Epithelial cell of proximal tubule (primary cell): ENCODE measurements around the gene LPAR5. TPM values are rescaled to one million over a fixed set of nuclear protein-coding genes. Genes with fewer than 3 reads are reported as not detected.

Source experiments
- DNase-seq: peaks from one replicate; pipeline ENCODE4 v3.0.0-alpha.2; 2011; ENCODE audit warnings: low read depth
- H3K4me3 ChIP-seq: 2 replicates; pipeline ENCODE4 v1.5.1; 2011; ENCODE audit warnings: low read depth, mild to moderate bottlenecking, low read length
- CTCF ChIP-seq: conservative IDR thresholded peaks from 2 replicates; pipeline ENCODE4 v1.5.1; 2012; ENCODE audit warnings: low read depth, mild to moderate bottlenecking, low read length
- total RNA-seq: library from RNA; depleted of rRNA; stranded (reverse); fragments of >200 nt; gene quantifications from 2 replicates; pipeline ENCODE4 v1.2.3, GENCODE V29; 2015

LPAR5 gene
- total RNA-seq, 1 donor from 2014 or later = 0.81 TPM

- no peak for DNase-seq
- no peak overlapping the region for H3K4me3 ChIP-seq
- TF ChIP-seq CTCF = peak; percentile 52
Observed at GRCh38 chr12:6570264-6570887, 65.4 kb downstream of the LPAR5 start.

GRCh38 chr12:6569786-6570185, 66.0 kb downstream of the LPAR5 start:
- no peak for TF ChIP-seq CTCF
- H3K4me3 ChIP-seq = no peak overlapping the region
- no peak for DNase-seq

- H3K4me3 ChIP-seq = no peak overlapping the region
- no peak for DNase-seq
- no peak for TF ChIP-seq CTCF
Observed at GRCh38 chr12:6569312-6569711, 66.4 kb downstream of the LPAR5 start.

Other genes with a start within 250 kb of the LPAR5 start
- gene CD27, start 191.0 kb downstream of the LPAR5 start, total RNA-seq = not detected in 2 replicates
- gene TAPBPL, start 183.9 kb downstream of the LPAR5 start, total RNA-seq = 6.5 and 17.0 TPM in 2 replicates
- 2.0 and 2.6 TPM in 2 replicates for gene VAMP1, start 165.3 kb downstream of the LPAR5 start, total RNA-seq
- gene MRPL51, start 142.7 kb downstream of the LPAR5 start, total RNA-seq = 132 and 156 TPM in 2 replicates
- 74.8 and 109 TPM in 2 replicates for gene NCAPD2, start 141.9 kb downstream of the LPAR5 start, total RNA-seq
- 6,260 and 7,673 TPM in 2 replicates for gene GAPDH, start 101.4 kb downstream of the LPAR5 start, total RNA-seq
- 7.5 and 11.3 TPM in 2 replicates for gene IFFO1, start 79.9 kb downstream of the LPAR5 start, total RNA-seq
- 43.2 and 66.0 TPM in 2 replicates for gene NOP2, start 67.7 kb downstream of the LPAR5 start, total RNA-seq
- gene CHD4, start 28.6 kb downstream of the LPAR5 start, total RNA-seq = 242 and 346 TPM in 2 replicates
- gene ACRBP, start 11.5 kb upstream of the LPAR5 start, total RNA-seq = 0.58 TPM in 1 of 2 replicates, not detected in the other
- 18.4 and 60.0 TPM in 2 replicates for gene ING4, start 27.2 kb upstream of the LPAR5 start, total RNA-seq
- gene ZNF384, start 53.4 kb upstream of the LPAR5 start, total RNA-seq = 19.9 and 21.9 TPM in 2 replicates
- gene PIANP, start 64.9 kb upstream of the LPAR5 start, total RNA-seq = 0.06 TPM in 1 of 2 replicates, not detected in the other
- 59.2 and 63.5 TPM in 2 replicates for gene COPS7A, start 88.1 kb upstream of the LPAR5 start, total RNA-seq
- 185 and 294 TPM in 2 replicates for gene MLF2, start 117.2 kb upstream of the LPAR5 start, total RNA-seq
- 91.7 and 266 TPM in 2 replicates for gene PTMS, start 130.4 kb upstream of the LPAR5 start, total RNA-seq
- not detected in 2 replicates for gene LAG3, start 136.6 kb upstream of the LPAR5 start, total RNA-seq
- gene CD4, start 153.6 kb upstream of the LPAR5 start, total RNA-seq = 0.07 and 0.75 TPM in 2 replicates
- 1.0 and 1.2 TPM in 2 replicates for gene GPR162, start 185.9 kb upstream of the LPAR5 start, total RNA-seq
- gene P3H3, start 192.4 kb upstream of the LPAR5 start, total RNA-seq = 19.1 and 30.4 TPM in 2 replicates
- gene GNB3, start 205.0 kb upstream of the LPAR5 start, total RNA-seq = 0.29 and 4.2 TPM in 2 replicates
- gene CDCA3, start 215.3 kb upstream of the LPAR5 start, total RNA-seq = 85.0 and 97.4 TPM in 2 replicates
- 60.5 and 83.8 TPM in 2 replicates for gene USP5, start 216.2 kb upstream of the LPAR5 start, total RNA-seq
- 1,445 and 2,208 TPM in 2 replicates for gene TPI1, start 231.6 kb upstream of the LPAR5 start, total RNA-seq
- 9.5 and 17.2 TPM in 2 replicates for gene SPSB2, start 237.3 kb upstream of the LPAR5 start, total RNA-seq